ENCODE results near the gene NRG3.

The NRG3 gene

DNA sequence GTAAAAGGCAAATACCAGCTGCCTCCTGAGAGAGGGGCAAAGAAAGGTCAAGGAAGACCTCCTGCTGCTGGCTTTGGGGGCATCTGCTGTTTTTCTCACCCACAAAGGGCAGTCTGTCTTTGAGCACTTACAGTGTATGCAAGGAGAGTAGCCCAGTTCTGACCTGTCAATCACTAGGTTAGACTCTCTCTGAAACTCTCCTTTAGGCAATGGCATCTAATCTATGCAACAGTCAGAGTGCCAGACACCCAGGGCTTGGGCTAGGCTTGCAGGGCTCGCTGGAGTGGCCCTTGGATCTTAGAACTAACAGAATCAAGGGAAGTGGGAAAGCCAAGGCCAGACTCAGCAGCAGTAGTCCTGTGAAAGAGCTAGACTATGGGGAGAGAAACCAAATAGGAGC lies 522.9 kb downstream of the NRG3 start:
- no peak for DNase-seq

GRCh38 chr10:82399850-82400249 lies 524.9 kb downstream of the NRG3 start:
- DNase-seq = no peak

- DNase-seq = no peak
Observed at GRCh38 chr10:82400841-82401240, 525.8 kb downstream of the NRG3 start.

DNA sequence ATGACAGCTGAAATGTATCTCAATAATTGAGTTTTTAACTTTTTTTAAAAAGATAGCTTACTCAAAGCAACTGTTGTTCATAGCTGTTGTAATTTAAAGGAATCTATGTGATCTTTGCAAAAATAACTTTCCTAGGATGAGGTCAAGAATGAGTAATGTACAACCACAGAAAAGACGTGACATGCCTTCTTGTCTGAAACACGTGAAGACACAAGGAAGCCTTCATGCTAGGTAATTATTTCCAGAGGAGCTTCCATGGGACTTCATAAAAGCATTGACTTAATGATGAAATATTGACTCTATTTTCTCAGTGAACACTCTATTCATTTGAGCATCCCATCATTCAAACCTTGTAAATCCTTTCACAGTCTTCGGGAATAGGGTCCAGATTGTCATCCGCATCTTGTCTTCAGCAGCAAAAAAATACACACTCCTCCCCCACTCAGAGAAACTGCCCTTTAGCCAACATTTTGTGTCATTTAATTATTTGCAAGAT lies 528.0 kb downstream of the NRG3 start:
- DNase-seq = no peak

DNA sequence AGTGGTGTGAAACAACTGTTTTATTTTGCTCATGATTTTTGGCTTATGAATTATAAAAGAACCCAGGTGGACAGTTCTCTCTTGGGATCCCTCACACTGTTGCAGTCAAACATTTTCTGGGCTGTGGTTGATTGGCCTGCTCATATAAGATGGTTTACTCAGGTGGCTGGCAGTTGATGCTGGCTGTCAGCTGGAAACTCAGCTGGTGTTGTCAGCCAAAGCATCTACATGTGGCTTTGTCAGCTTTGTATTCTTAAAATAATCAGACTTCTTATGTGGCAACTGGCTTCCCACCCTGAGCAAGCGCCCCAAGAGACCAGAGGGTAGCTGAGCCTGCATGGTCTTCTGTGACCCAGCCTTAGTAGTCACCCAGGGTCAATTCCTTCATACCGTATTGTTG lies 534.7 kb downstream of the NRG3 start:
- DNase-seq = no peak

GRCh38 chr10:82411416-82411815 lies 536.4 kb downstream of the NRG3 start:
- DNase-seq = no peak

DNA sequence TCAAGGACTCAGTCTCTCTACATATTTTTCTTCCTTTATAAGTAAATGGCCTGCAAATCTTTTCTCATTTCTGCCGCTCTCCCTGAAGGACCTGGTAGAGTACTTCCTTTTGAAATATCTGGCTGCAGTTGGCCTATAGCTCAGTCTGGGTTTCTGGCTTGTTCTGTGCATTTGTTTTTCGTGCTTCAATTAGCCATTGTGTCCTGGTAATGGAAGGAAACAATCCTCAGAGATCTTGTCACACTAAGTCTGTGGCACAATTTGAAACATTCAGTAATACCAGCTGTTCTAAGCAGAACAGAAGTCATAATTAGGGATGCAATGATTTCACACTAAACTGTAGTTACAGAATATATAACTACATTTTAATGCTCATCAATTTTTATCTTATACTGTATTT lies 545.0 kb downstream of the NRG3 start:
- no peak for DNase-seq

- DNase-seq = no peak
Observed at GRCh38 chr10:82429302-82429701, 554.3 kb downstream of the NRG3 start.

DNA sequence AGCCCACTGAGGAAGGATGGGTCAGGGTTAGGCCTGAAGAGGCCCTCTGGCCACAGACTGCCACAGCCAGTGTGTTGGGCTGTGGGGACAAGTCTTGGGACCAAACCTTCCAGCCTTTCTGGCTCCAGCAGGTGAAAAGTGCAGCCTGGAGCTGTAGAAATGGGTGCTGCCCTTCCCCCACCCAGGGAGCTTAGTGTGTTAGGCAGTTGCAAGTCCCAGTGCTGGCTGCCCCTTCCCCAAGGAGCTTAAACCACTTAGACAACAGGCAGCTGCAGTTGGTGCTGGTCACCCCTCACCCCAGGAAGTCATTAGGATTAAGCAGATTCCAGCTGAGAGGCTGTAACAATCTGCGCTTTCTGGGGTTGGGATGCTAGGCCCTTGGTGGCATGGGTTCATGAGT lies 563.3 kb downstream of the NRG3 start:
- no peak for DNase-seq

GRCh38 chr10:82440775-82441174 lies 565.8 kb downstream of the NRG3 start:
- DNase-seq = no peak

DNA sequence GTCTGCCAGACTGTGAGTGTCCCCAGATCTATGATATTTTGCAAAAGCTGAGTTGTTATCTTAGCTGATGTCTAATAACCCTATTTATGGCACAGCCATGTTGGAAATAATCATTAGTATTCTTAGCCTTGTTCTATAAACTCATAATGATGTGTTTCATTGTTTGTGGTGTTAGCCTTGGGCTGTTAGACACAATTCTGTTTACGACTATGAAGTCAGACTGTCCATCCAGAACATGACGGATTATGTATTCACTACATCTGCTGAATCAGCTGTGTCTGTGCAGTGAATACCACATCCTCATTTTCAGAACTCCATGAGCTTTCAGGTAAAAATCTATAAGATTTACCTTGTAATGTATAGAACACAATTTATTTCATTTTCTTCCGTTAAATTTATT lies 577.1 kb downstream of the NRG3 start:
- DNase-seq = no peak

- no peak for DNase-seq
Observed at GRCh38 chr10:82452676-82453075, 577.7 kb downstream of the NRG3 start.

DNA sequence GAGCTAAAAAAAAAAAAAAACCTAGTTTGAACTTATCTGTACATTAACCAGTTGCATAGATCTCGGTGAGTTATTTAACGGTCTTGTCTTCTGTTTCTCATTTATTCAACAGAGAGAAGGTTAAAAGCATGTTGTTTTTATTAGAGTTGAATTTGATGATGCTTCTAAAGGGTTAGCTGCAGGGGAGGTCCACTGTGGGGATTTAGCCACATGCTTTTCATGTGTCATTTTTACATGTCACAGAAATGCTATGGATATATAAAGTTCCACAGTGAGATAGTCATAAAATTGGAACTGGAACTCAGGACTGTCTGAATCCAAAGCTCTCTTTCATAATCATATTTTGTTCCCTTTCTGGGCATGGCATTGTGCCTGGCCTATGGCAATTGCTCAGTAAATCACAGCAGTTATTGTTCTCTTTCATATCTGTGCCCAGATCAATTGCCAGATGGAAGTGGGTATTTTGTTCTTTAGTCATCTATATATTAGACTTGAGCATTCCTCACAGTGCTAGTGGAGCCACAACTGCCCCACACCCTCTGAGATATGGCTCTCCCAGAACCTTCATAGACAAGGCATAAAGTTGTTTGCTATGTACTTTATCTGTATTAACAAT lies 578.8 kb downstream of the NRG3 start:
- DNase-seq = no peak

DNA sequence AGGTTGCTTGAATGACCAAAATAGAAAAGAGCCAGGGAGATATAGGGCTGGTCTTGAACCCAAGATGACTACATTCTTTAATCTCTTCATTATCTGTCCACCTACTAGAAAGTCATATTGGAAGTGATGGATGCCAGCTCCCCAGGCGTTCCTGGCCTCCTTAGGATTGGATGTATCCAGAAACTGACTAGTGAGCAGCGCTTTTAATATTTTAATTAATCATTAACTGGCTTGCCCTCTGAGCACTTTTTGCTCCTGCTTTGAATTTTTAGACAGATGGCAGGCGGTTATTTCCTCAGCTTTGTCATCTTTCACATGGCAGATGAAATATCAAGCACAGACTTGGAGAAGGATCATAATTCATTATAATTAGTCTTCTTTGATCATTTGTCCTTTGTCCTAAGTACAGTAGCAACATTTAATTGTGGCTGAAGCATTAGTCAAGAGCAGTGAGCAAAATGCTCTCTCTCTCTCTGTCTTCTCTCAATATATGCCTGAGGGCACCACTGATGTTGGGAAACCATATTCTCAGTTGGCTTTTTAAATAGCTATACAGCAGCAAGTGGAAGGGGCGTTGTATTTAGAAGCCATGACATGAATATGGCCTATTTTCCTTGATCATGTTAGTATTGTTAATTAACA lies 588.0 kb downstream of the NRG3 start:
- no peak for DNase-seq

- DNase-seq = no peak
Observed at GRCh38 chr10:82463614-82464013, 588.6 kb downstream of the NRG3 start.

DNA sequence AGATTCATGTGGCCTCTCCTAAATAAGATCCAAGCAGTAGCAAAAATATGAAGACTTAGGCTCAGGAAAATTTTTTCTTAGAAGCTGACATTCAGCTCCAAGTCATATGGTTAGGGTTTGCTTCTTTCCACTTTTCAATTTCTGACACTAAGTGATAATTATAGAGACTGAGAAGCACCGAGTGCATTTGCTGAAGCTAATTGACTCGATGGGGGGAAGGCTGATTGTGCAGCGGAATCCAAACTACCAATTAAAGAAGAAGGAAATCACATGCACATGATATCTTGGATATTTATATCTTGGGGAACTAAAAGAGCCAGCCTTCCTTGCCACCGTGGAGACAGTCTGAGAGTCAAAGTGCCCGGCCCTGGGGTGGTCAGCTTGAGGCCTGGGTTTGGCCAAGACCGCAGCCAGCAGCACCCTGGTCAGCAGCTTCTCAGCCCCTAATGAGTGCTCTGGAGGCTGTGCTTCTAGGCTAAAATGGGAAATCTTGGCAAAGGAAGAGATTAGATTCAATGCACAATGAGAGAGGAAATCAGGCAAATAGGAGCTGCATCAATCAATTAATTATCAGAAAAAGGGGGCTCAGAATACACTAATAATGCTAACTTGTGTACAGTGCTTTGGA lies 589.3 kb downstream of the NRG3 start:
- DNase-seq = no peak

DNA sequence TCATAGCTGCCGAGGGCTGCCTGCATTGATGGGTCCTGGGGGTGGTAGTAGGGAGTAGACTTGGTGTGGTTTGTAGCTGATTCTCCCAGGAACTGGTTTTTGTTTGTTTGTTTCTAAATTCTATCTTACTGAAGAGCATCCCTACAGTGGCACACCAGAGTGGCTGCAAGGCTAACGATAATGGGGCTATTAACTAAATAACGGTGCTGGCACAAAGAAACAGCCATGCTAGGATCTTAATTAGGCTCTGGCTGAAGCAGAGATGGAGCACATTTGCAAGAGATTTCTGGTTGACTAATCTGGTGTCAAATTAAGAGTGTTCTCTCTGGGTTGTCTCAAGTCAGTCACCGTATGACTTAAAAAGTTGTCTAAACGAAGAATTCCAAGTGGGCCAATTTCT lies 590.0 kb downstream of the NRG3 start:
- no peak for DNase-seq

- no peak for DNase-seq
Observed at GRCh38 chr10:82468453-82468852, 593.5 kb downstream of the NRG3 start.

DNA sequence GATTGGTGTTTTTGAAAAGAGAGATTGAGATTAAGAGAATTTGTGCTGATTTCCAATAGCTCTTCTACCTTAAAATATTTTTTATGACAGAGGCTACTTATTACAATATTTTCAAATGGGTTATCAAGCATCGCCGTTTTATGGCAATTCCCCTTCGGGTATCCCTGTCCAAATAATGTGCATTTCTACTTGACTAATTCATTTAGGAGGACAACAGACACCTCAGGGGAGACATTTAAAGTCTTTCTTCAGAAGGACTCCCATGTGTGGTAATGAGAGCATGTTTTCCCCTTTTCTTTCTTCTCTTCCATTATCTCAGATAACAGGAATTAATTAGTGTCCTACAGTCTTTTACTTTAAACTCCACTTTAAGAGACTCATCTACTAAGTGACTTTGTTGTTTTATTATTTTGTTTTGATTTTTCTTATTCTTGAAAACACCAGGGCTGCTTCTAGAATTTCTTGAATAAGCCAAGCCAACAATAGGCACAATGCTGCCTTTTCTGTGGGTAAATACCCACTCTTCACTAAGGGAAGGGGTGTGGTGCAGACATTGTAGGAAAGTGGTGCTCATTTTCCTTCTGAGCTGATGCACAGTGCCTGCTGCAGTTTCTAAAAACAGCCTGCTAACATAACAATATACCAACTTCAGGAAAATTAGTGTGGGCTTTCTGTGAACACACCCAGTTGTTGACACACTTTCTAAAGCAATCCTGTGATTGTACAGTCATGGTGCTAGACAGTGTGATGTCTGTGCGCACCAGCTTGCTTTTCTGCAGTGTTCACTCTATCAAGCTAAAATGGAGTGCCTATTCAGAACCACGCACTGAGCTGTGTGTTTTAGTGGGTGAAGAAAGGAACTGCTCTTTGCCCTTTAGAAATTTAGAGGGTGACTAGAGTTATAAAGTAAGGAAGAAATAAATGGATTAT lies 597.7 kb downstream of the NRG3 start:
- DNase-seq = no peak

- no peak for DNase-seq
Observed at GRCh38 chr10:82477776-82478175, 602.8 kb downstream of the NRG3 start.

GRCh38 chr10:82492647-82493046 lies 617.7 kb downstream of the NRG3 start:
- DNase-seq = no peak

DNA sequence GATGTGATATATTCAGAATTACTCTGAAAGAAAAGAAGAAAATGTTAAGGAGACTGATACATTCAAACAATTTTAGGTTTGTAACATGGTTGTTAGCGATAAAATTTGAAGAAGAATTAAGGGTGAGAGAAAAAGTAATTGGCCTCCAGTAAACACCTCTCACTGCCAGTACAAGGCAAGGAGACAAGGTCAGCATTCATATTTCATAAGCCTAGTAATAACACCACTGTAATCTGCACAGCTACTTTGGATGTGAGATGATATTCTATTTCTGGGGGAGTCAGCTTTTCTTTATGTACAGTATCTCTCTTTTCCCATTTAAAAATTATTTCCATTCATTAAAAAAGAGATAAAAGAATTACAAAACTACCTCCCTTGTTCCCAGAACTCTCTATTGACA lies 621.1 kb downstream of the NRG3 start:
- no peak for DNase-seq

DNA sequence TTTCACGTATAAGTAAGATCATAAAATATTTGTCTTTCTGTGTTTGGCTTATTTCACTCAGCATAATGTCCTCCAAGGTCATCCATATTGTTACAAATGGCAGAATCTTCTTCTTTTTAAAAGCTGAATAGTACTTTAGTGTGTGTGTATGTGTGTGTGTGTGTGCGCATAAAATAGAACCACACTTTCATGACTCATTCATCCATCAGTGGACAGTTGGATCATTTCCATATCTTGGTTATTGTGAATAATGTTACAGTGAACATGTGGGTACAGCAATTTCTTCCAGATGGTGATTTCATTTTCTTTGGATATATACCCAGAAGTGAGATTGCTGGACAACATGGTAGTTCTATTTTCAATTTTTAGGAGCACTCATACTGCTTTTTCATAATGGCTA lies 622.4 kb downstream of the NRG3 start:
- DNase-seq = no peak
